Kidney epithelial cell (primary cell): ENCODE data around the gene NFS1. TPM values are rescaled to one million over a fixed set of nuclear protein-coding genes. Genes with fewer than 3 reads are reported as not detected.
"Not testable (repeated sequence)": the region's sequence is repeated elsewhere in the genome, so short reads cannot be mapped to it uniquely, and the experiment has no call there.

Source experiments
- DNase-seq: peaks from one replicate; pipeline ENCODE4 v3.0.0-alpha.2; 2010; ENCODE audit warnings: low read depth
- H3K27me3 ChIP-seq: 2 replicates; pipeline ENCODE4 v1.6.0; 2011; ENCODE audit warnings: low read length; ENCODE audit not compliant: control insufficient read depth, insufficient read depth
- H3K36me3 ChIP-seq: 2 replicates; pipeline ENCODE4 v1.5.1; 2011; ENCODE audit warnings: low read length; ENCODE audit not compliant: control insufficient read depth, insufficient read depth
- H3K4me3 ChIP-seq: 2 replicates; pipeline ENCODE4 v1.5.1; 2011; ENCODE audit warnings: low read depth, mild to moderate bottlenecking, control low read depth, low read length
- total RNA-seq: library from RNA; depleted of rRNA; stranded (reverse); fragments of >200 nt; gene quantifications from 2 replicates; pipeline ENCODE4 v1.2.3, GENCODE V29; 2015
- TF ChIP-seq, protein P1 (sequence below): IDR thresholded peaks from 2 replicates; pipeline ENCODE4 v1.5.1; 2011; ENCODE audit warnings: mild to moderate bottlenecking, moderate library complexity, low read length, control low read depth, inconsistent platforms; ENCODE audit not compliant: insufficient read depth, poor library complexity, severe bottlenecking

Gene NFS1
- total RNA-seq = 25.9 and 30.8 TPM in 2 replicates

DNA sequence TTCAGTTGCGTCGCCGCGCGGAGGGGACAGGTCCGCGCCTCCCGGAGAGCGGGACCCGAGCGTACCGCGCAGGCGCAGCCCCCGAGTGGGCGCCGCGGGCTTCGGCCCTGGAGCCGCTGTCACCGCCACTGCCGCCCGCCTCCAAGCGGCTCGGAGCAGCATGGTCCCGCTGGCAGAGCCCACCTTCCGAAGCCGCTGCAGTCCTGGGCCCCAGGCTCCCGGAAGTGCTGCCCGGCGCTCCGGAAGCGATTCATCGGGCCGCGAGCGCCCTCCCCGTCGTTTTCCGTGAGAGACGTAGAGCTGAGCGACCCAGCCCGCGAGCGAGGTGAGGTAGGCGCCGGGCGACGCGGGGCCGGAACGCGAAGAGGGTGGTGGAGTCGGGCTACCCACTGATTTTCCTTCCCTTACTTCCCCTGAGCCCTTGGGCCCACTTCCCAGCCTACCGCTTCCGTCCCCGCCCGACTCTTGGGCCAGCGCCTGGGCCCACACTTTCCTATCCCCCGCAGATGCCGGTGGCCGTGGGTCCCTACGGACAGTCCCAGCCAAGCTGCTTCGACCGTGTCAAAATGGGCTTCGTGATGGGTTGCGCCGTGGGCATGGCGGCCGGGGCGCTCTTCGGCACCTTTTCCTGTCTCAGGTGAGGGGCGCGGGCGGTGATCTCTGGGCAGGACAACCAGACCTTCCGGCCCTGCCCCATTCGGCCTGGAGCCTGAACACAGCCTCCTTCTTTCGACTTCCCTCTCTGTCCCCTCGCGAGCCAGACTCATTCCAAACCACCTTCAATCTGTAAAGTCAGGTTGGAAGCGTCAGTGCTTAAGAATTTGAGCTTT lies at the start of gene NFS1, which contains the start of gene ROMO1:
NFS1 (minus strand) TSS at position 226 of the 830 bp plus-strand sequence; CDS start at position 162, 64 bp downstream.
ROMO1 (plus strand) TSS at position 279 of the 830 bp plus-strand sequence; CDS start at position 507, 228 bp downstream.
- DNase-seq = peak; percentile 23
- H3K4me3 ChIP-seq = peak within 1 kb of the TSS; percentile 99
- no peaks in the 10 kb centered on the region for H3K36me3 ChIP-seq

DNA sequence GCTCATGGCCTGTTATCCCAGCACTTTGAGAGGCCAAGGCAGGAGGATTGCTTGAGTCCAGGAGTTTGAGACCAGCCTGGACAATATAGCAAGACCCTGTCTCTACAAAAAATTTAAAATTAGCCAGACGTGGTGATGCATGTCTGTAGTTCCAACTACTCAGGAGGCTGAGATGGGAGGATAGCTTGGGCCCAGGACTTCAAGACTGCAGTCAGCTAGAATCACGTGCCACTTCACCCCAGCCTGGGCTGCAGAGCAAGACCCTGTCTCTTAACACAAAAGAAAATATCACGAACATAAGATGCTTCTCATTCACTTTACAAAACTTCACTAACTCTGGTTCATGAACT lies 45.3 kb upstream of the NFS1 start:
- not testable (repeated sequence) for H3K27me3 ChIP-seq, DNase-seq, H3K4me3 ChIP-seq, H3K36me3 ChIP-seq

More for the DNA sequence above, at the start of gene NFS1, which contains the start of gene ROMO1:
- no peaks in the 10 kb centered on the region for H3K27me3 ChIP-seq
- TF ChIP-seq, protein P1, sequence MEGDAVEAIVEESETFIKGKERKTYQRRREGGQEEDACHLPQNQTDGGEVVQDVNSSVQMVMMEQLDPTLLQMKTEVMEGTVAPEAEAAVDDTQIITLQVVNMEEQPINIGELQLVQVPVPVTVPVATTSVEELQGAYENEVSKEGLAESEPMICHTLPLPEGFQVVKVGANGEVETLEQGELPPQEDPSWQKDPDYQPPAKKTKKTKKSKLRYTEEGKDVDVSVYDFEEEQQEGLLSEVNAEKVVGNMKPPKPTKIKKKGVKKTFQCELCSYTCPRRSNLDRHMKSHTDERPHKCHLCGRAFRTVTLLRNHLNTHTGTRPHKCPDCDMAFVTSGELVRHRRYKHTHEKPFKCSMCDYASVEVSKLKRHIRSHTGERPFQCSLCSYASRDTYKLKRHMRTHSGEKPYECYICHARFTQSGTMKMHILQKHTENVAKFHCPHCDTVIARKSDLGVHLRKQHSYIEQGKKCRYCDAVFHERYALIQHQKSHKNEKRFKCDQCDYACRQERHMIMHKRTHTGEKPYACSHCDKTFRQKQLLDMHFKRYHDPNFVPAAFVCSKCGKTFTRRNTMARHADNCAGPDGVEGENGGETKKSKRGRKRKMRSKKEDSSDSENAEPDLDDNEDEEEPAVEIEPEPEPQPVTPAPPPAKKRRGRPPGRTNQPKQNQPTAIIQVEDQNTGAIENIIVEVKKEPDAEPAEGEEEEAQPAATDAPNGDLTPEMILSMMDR = peak; percentile 20

DNA sequence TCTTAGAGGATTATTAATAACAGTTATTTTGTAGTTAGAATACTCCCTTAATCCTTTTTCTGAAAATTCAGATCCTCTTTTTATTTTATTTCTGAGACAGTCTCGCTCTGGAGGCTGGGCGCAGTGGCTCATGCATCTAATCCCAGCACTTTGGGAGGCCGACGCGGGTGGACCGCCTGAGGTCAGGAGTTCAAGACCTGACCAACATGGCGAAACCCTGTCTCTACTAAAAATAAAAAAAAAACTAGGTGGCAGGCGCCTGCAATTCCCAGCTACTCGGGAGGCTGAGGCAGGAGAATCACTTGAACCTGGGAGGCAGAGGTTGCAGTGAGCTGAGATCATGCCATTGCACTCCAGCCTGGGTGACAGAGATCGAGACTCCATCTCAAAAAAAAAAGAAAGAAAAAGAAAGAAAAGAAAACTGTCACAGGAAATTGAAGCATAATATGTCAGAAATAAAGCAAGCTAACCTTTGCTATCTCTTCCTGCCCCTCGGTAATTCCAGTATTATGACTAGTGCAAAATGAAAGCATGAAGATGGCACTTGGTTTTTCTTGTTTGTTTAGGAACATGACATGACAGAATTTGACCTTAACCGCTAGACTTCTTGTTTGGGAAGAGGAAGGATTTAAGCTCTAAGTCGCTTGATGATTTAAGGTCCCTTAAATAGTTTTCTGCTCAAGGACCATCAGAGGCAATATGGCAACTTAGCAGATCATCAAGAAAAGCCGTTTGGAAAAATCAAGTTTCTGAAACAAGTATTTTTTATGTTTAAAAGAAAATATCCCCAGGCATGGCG lies 44.7 kb upstream of the NFS1 start:
- DNase-seq = no peak
- TF ChIP-seq, protein P1 = no peak
- no peaks in the 10 kb centered on the region for H3K27me3 ChIP-seq
- H3K36me3 ChIP-seq = no peaks in the 10 kb centered on the region
- H3K4me3 ChIP-seq = no peak overlapping the region

DNA sequence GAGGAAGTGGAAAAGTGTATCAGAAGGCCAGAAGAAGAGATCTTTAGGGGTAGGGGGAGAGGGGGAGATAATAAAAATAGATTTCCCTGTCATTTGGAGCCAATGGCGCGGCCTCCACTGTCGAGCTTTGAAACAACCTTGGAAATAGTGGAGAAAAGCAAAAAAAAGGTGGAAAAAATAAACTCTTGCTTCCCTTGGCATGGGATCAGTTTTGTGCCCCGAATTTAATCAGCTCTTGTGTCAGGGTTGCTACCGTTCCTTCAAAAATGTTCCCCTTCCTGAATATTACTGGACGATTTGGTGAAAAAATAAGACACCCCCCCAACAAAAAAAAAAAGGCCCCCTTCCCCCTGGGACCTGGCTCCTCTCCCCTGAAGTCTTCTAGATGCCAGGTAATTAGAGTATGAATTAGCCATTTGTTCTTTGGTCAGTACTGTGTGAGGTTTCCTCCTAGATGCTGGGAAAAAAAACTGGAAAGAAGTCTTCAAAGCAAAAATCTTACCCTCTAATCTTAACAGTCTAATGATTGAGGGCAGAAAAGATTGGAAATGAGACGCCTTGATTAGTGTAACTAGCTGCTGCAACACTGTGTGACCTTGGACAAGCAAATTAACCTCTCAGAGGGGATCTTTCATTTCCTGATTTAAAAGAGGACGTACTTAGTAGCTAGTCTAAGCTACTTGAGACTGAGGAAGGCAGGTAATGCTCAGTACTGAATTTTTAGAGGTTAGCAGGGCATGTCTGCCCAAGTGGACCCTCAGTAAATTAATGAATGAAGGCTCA lies 43.8 kb upstream of the NFS1 start:
- H3K36me3 ChIP-seq = no peaks in the 10 kb centered on the region
- peak overlapping the region; percentile 61 for H3K4me3 ChIP-seq
- TF ChIP-seq, protein P1 = no peak
- H3K27me3 ChIP-seq = no peaks in the 10 kb centered on the region
- DNase-seq = no peak

DNA sequence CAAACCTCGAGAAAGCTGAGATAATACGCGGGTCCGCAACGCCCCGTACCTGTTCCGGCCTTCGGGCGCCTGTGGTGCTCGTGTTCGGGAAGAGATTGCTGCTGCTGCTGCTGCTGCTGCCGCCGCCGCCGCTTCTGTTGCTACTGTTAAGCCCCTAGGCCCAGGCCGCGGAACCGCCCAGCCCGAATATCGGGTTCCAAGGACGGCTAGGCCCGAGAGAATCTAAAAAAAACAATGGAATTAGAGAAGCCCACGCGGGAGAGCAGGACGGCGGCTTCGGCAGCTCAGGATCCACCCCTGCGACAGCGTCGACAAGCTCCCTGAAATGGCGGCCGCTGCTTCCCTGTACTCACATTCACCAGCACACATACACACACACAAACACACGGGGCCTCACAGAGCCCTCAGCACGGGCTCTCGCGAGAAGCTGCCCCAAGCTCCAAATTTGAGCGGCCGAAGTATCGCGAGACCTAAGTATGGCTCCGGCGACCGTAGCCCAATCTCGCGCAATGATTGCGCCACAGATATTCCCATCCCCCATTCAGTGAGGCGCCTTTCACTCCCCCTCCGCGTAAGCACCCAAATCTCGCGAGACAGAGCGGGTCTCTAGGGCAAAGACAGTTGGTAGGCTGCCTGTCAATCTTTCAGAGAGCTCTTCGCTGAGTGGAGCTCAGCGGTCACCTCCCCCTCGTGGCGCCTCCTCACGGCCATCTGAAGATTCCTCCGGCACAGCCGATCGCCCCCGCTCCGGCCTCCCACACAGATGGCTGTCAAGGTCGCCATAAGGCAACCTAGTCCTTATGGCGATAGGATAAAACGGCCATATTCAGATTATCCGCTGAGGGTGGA lies 43.0 kb upstream of the NFS1 start, which contains the start of gene RBM39:
RBM39 (minus strand) TSS at position 369 of the 849 bp plus-strand sequence. CDS start 1,386 bp downstream, outside the sequence.
- Histone ChIP-seq H3K36me3 (no peaks in the 10 kb centered on the region), H3K4me3 (peak within 1 kb of the TSS; percentile 98), H3K27me3 (no peaks in the 10 kb centered on the region)
- DNase-seq = peak; percentile 98
- TF ChIP-seq, protein P1 = peak; percentile 37
